ENCODE measurements around the gene MYDGF. TPM values are rescaled to one million over a fixed set of nuclear protein-coding genes. Genes with fewer than 3 reads are reported as not detected.

MYDGF gene
- total RNA-seq, 1 donor from 2014 or later, result 42.5 TPM

DNA sequence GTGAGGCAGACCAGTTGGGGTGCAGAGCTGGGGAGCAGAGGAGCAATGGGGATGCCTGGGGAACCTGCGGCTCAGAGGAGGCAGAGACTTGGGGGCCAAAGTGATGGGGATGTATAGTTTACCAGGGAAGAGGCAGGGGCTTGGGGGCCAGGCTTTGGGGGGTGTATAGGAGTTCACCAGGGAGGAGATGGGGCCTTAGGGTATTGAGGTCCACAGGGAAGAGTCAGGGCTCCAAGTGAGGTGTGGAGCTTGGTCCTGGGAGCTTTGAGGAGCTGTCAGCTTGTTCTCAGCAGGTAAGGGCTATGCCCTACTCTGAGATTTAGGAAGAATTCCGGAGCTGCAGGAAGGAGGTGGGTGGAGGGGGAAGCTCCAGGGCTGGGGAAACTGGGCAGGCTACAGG, 20.0 kb downstream of the MYDGF start:
- peak overlapping the region; percentile 52 for H3K27ac Mint-ChIP-seq
- TF ChIP-seq, protein P1, sequence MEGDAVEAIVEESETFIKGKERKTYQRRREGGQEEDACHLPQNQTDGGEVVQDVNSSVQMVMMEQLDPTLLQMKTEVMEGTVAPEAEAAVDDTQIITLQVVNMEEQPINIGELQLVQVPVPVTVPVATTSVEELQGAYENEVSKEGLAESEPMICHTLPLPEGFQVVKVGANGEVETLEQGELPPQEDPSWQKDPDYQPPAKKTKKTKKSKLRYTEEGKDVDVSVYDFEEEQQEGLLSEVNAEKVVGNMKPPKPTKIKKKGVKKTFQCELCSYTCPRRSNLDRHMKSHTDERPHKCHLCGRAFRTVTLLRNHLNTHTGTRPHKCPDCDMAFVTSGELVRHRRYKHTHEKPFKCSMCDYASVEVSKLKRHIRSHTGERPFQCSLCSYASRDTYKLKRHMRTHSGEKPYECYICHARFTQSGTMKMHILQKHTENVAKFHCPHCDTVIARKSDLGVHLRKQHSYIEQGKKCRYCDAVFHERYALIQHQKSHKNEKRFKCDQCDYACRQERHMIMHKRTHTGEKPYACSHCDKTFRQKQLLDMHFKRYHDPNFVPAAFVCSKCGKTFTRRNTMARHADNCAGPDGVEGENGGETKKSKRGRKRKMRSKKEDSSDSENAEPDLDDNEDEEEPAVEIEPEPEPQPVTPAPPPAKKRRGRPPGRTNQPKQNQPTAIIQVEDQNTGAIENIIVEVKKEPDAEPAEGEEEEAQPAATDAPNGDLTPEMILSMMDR (IDR thresholded peaks at IDR 0.05; ENCODE audit: unreplicated experiment), result no peak
- H3K36me3 Mint-ChIP-seq (ENCODE audit: insufficient read depth), result peaks cover 1% of the 10 kb centered on the region
- DNase-seq (ENCODE audit: low spot score, unreplicated experiment), result no peak
- no peaks in the 10 kb centered on the region for H3K27me3 Mint-ChIP-seq
- H3K4me3 Mint-ChIP-seq (ENCODE audit: low read depth), result no peak overlapping the region
- no peaks in the 10 kb centered on the region for H3K9me3 Mint-ChIP-seq (ENCODE audit: low read depth)
- H3K4me1 Mint-ChIP-seq (ENCODE audit: low read depth), result no peaks in the 10 kb centered on the region

DNA sequence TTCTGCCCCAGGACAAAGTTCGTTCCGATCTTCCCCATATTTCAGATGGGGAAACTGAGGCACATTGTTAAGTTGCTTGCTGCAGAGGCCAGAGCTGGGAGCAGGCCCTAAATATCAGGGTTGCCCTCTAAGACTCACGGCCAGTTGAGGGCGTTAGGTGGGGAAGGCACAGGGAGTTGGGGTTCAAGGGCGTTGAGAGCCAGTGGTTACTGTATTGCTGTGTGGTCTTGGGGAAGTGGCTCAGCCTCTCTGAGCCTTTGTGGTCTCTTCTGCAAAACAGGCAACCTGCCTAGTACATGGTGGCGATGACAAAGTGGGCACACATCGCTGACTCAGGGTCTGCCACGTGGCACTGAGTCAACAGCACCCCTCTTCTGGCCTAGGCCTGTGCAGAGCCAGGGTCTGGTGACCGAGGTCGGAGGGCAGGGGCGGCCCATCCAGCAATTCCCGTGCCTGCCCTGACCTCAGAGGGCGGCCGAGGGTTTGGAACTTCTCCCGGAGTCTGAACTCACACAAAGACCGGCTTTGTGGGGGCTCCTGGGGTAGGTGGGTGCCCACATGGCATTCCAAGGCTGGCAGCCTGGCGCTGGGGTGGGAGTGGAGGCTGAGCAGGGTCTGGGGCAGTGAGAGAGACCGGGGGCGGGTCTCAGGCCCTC, 20.6 kb downstream of the MYDGF start:
- Mint-ChIP-seq H3K36me3 (ENCODE audit: insufficient read depth) (peaks cover under 1% of the 10 kb centered on the region), H3K4me3 (ENCODE audit: low read depth) (no peak overlapping the region), H3K27me3 (no peaks in the 10 kb centered on the region), H3K4me1 (ENCODE audit: low read depth) (peaks cover 1% of the 10 kb centered on the region), H3K9me3 (ENCODE audit: low read depth) (no peaks in the 10 kb centered on the region), H3K27ac (no peak overlapping the region)
- no peak for DNase-seq (ENCODE audit: low spot score, unreplicated experiment)
- TF ChIP-seq, protein P1 (IDR thresholded peaks at IDR 0.05; ENCODE audit: unreplicated experiment), result no peak

DNA sequence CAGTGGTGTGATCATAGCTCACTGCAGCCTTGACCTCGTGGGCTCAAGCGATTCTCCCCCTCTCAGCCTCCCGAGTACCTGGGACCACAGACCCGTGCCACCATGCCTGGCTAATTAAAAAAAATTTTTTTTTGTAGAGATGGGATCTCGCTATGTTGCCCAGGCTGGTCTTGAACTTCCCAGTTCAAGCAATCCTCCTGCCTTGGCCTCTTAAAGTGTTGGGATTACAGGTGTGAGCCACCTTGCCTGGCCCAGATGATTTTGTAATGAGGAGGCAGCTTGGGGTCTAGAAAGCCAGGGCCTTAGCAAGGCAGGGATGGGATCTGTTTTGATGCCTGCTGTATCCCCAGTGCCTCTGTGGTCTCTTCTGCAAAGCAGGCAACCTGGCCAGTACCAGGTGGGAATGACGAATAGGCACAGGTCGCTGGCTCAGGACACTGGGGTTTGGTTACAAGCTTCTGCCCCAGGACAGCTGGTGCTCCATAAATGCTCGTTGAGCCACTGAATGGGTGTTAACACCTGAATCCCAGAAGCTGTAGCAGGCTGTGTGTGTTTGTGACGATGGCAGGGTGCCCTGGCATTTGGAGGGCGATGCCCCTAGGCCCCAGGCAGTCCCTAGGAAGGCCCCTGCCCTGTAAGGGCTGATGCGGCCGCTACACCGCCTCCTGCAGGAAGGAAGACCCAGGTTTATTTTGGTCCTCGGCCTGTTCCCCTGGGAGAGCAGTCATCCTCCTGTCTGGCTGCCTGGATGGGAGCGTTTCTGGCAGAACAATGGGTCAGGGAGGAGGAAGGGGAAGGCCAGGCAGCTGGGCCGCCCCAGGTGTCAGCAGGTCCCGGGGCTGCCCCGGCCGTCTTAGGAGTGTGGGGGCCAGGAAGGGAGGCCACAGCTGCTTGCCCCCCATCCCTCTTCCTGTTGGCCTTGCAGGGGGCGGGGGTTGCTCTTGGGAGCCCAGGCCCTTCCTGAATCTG, 22.2 kb downstream of the MYDGF start:
- Mint-ChIP-seq H3K9me3 (ENCODE audit: low read depth) (no peaks in the 10 kb centered on the region), H3K27ac (no peak overlapping the region), H3K27me3 (no peaks in the 10 kb centered on the region), H3K4me1 (ENCODE audit: low read depth) (peaks cover 1% of the 10 kb centered on the region), H3K36me3 (ENCODE audit: insufficient read depth) (no peaks in the 10 kb centered on the region), H3K4me3 (ENCODE audit: low read depth) (no peak overlapping the region)
- TF ChIP-seq, protein P1 (IDR thresholded peaks at IDR 0.05; ENCODE audit: unreplicated experiment), result no peak
- no peak for DNase-seq (ENCODE audit: low spot score, unreplicated experiment)

DNA sequence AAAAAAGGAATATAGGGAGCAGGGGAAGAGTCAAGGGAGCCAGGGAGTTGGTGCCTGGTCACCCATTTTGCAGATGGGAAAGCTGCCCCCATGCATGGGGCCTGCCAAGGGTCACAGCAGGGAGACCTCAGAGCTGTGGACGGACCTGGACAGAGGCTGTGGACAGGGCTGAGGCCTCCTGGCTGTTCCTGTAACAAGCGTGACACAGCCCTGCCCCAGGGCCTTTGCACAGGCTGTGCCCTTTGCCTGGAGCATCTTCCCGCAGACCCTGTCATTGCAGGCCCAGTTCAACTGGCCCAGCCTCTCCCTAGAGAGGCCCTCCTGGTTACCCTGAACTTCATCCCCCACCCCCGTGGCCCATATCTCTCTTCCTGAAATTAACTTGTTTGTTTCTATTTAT, 24.4 kb downstream of the MYDGF start:
- H3K36me3 Mint-ChIP-seq (ENCODE audit: insufficient read depth), result no peaks in the 10 kb centered on the region
- no peak for DNase-seq (ENCODE audit: low spot score, unreplicated experiment)
- TF ChIP-seq, protein P1 (IDR thresholded peaks at IDR 0.05; ENCODE audit: unreplicated experiment), result no peak

DNA sequence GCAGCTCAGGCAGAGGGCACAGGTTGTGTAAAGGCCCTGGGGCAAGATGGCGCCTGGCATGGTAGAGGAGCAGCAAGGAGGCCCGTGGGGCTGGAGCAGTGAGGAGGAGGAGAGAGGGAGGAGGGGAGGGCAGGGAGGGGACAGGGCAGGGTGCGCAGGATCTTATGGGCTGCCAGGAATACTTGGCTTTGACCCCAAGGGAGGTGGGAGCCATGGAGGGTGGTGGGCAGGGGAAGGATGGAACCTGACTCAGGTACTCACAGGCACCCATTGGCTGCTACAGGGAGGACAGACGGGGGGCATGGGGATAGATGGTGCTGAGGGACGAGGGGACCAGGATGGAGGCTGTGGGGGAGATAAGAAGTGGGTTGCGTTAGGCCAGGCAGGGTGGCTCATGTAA, 27.5 kb downstream of the MYDGF start:
- no peak for DNase-seq (ENCODE audit: low spot score, unreplicated experiment)
- TF ChIP-seq, protein P1 (IDR thresholded peaks at IDR 0.05; ENCODE audit: unreplicated experiment), result no peak
- Mint-ChIP-seq H3K4me3 (ENCODE audit: low read depth) (no peak overlapping the region), H3K27me3 (peaks cover under 1% of the 10 kb centered on the region), H3K27ac (no peak overlapping the region), H3K9me3 (ENCODE audit: low read depth) (no peaks in the 10 kb centered on the region), H3K36me3 (ENCODE audit: insufficient read depth) (no peaks in the 10 kb centered on the region), H3K4me1 (ENCODE audit: low read depth) (peaks cover 3% of the 10 kb centered on the region)

More for the DNA sequence above, 24.4 kb downstream of the MYDGF start:
- no peaks in the 10 kb centered on the region for H3K9me3 Mint-ChIP-seq (ENCODE audit: low read depth)
- no peak overlapping the region for H3K27ac Mint-ChIP-seq
- H3K27me3 Mint-ChIP-seq, result no peaks in the 10 kb centered on the region
- peaks cover 1% of the 10 kb centered on the region for H3K4me1 Mint-ChIP-seq (ENCODE audit: low read depth)
- no peak overlapping the region for H3K4me3 Mint-ChIP-seq (ENCODE audit: low read depth)

Measured in progenitor cell of endocrine pancreas (in vitro differentiated cells).